Kidney (tissue), 14 donors: ENCODE measurements around the gene P2RX7. TPM values are rescaled to one million over a fixed set of nuclear protein-coding genes. Genes with fewer than 3 reads are reported as not detected.
A peak's percentile ranks its signal among the peaks of the same experiment; 100 is the strongest.
"Not testable (repeated sequence)": the region's sequence is repeated elsewhere in the genome, so short reads cannot be mapped to it uniquely, and the experiment has no call there.

Experiments used
- DNase-seq, 5 donors: peaks; one replicate each; pipeline ENCODE4 v3.0.0-alpha.2; 2013 to 2020
- FAIRE-seq: peaks from 2 replicates; lab custom pipeline; 2012; peaks lifted over from hg19 to GRCh38; lab: Jason Lieb, UNC
- H3K27ac ChIP-seq, 2 donors: one replicate each; pipeline ENCODE4 v1.7.0; 2013; ENCODE audit warnings: low read depth in 2 of 2, low read length in 2 of 2, inconsistent platforms in 1 of 2
- H3K27me3 ChIP-seq: one replicate; pipeline ENCODE4 v1.7.1; 2013; ENCODE audit warnings: low read length, inconsistent platforms; ENCODE audit not compliant: control insufficient read depth, insufficient read depth
- H3K36me3 ChIP-seq, 3 donors: one replicate each; pipeline versions ENCODE4 v1.7.0 to v1.7.1; 2013; ENCODE audit warnings: low read length in 3 of 3, control low read depth in 1 of 3, inconsistent platforms in 1 of 3; ENCODE audit not compliant: insufficient read depth in 3 of 3, control insufficient read depth in 2 of 3
- H3K4me1 ChIP-seq, 3 donors: one replicate each; pipeline versions ENCODE4 v1.7.0 to v1.7.1; 2013; ENCODE audit warnings: low read length in 3 of 3, inconsistent platforms in 1 of 3, low read depth in 1 of 3; ENCODE audit not compliant: control insufficient read depth in 2 of 3, insufficient read depth in 2 of 3
- H3K4me3 ChIP-seq, 3 donors: one replicate each; pipeline versions ENCODE4 v1.7.0 to v1.8.1; 2013; ENCODE audit warnings: low read length in 3 of 3, control low read depth in 1 of 3, inconsistent platforms in 1 of 3
- H3K9ac ChIP-seq, 3 donors: one replicate each; pipeline versions ENCODE4 v1.7.0 to v1.7.1; 2013; ENCODE audit warnings: low read length in 3 of 3, control low read depth in 1 of 3, inconsistent platforms in 1 of 3
- H3K9me3 ChIP-seq, 3 donors: one replicate each; pipeline versions ENCODE4 v1.7.0 to v1.7.1; 2013; ENCODE audit warnings: low read length in 3 of 3, control low read depth in 1 of 3, inconsistent platforms in 1 of 3; ENCODE audit not compliant: control insufficient read depth in 2 of 3, insufficient read depth in 1 of 3
- intact Hi-C: fragments of 100-400 bp; cut with DNase I; formaldehyde crosslinking; loops from one replicate; pipeline ENCODE4 v1.11.1; 2022
- polyA plus RNA-seq: library from polyadenylated mRNA; stranded (reverse); fragments of 350-450 nt; fragmentation: Illumina TruSeq; extraction: RNeasy Lipid Tissue Mini Kit (QIAGEN cat#74804); gene quantifications from one replicate; pipeline ENCODE4 v1.2.3, GENCODE V29; 2014; ENCODE audit warnings: low read depth, low replicate concordance; ENCODE audit not compliant: insufficient read depth
- total RNA-seq: library from RNA; stranded (reverse); fragmentation: NEBNext Ultra II Directional; extraction: Animal tissue kit (Norgen Biotek cat#: 25700); gene quantifications from one replicate; pipeline ENCODE4 v1.2.1, GENCODE V29; 2021
- TF ChIP-seq, protein P1 (sequence below): IDR thresholded peaks from 3 replicates; pipeline ENCODE4 v1.5.1; 2012; ENCODE audit warnings: mild to moderate bottlenecking, moderate library complexity, borderline replicate concordance; ENCODE audit not compliant: insufficient read depth; ENCODE audit errors: extremely low read depth
- donor health status: control.
- donor health status: control.
- donor health status: control.
- donor health status: control.
- donor health status: control.
- donor health status: DM: yes; HTN: yes; CAD: no.
- donor health status: Normal renal cell carcinoma (clear cell type).

Gene P2RX7
- total and polyA plus RNA-seq, 2 donors from 2014 or later = 0.45 to 3.5 TPM

DNA sequence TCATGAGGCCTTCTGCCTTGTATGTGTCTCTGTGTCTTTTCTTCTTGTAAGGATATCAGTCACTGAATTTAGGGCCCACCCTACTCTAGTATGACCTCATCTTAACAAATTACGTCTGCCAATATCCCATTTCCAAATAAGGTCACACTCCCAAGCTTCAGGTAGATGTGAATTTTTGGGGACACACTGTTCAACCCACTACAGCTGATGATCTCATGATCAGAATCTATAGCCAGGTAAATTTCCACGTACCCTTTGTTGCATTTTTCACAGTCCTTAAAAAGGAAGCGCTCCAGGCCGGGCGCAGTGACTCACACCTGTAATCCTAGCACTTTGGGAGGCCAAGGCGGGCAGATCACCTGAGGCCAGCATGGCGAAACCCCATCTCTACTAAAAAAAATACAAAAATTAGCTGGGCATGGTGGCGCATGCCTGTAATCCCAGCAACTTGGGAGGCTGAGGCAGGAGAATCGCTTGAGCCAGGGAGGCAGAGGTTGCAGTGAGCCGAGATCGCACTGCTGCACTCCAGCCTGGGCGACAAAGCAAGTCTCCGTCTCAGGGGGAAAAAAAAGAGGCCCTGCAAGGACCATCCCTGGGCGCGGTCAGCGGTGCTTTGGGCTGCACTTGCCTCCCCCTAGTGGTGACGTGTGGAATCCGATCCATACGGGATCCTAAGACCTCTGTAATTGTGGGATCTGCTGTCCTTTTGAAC is 97.3 kb downstream of the P2RX7 start:
- H3K36me3 ChIP-seq, intact Hi-C loops, H3K9ac ChIP-seq, H3K4me3 ChIP-seq, H3K4me1 ChIP-seq, H3K9me3 ChIP-seq, FAIRE-seq, H3K27me3 ChIP-seq: not testable (repeated sequence)
- TF ChIP-seq, protein P1, sequence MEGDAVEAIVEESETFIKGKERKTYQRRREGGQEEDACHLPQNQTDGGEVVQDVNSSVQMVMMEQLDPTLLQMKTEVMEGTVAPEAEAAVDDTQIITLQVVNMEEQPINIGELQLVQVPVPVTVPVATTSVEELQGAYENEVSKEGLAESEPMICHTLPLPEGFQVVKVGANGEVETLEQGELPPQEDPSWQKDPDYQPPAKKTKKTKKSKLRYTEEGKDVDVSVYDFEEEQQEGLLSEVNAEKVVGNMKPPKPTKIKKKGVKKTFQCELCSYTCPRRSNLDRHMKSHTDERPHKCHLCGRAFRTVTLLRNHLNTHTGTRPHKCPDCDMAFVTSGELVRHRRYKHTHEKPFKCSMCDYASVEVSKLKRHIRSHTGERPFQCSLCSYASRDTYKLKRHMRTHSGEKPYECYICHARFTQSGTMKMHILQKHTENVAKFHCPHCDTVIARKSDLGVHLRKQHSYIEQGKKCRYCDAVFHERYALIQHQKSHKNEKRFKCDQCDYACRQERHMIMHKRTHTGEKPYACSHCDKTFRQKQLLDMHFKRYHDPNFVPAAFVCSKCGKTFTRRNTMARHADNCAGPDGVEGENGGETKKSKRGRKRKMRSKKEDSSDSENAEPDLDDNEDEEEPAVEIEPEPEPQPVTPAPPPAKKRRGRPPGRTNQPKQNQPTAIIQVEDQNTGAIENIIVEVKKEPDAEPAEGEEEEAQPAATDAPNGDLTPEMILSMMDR = peak; percentile 83
- H3K27ac ChIP-seq = peak overlapping the region in 1 of 2 donors; percentile 55
- DNase-seq = peak; percentile 75 to 88 (median 86)

DNA sequence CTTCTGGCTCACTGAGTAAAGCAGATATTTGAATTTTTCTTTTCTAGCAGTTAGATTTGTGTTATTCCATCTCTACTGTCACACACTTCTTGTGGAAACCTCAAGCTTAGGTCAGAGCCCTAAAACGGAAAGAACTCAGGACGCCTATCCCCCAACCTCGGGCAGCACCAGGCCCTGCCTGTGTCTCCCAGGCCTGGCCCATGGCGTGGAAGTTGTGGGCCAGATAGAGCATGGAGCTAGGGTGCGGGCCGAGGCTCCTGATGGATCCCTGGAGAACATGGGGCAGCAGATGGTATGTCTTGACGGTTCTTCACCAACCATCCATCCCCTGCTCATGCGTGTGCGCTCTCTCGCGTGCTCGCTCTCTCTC is 97.8 kb downstream of the P2RX7 start:
- Histone ChIP-seq H3K9me3 (no peaks in the 10 kb centered on the region), H3K27me3 (no peaks in the 10 kb centered on the region), H3K4me3 (no peak overlapping the region), H3K4me1 (peaks cover 0 to 8% (median 6%) of the 10 kb centered on the region in 3 donors), H3K9ac (no peak overlapping the region), H3K36me3 (peaks cover 0 to 9% (median 0%) of the 10 kb centered on the region in 3 donors), H3K27ac (no peak overlapping the region)
- DNase-seq (no peak), FAIRE-seq (no peak)
- TF ChIP-seq, protein P1 = no peak
- intact Hi-C loops = no loop called here

DNA sequence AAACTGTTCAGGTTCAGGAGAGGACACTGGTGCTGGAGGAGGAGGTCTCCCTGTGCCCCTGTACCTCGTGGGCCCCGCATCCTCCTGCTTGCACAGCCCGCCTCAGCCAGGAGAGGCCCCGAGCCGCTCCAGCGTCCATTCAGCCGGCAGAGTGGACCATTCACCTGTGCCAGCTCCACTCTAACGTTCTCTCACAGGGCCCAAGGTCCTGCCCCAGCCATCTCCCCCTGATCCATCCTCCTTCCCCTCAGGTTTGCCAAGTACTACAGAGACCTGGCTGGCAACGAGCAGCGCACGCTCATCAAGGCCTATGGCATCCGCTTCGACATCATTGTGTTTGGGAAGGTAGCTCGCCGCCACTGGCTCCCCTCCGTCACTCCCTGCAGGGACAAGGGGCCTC is 99.5 kb downstream of the P2RX7 start:
- no peaks in the 10 kb centered on the region for H3K27me3 ChIP-seq
- H3K36me3 ChIP-seq = peaks cover 0 to 9% (median 0%) of the 10 kb centered on the region in 3 donors
- H3K27ac ChIP-seq = no peak overlapping the region
- no peaks in the 10 kb centered on the region for H3K9me3 ChIP-seq
- TF ChIP-seq, protein P1 = no peak
- FAIRE-seq = no peak
- H3K4me1 ChIP-seq = peaks cover 0 to 6% (median 6%) of the 10 kb centered on the region in 3 donors
- H3K9ac ChIP-seq = no peak overlapping the region
- intact Hi-C loops = no loop called here
- DNase-seq = no peak
- no peak overlapping the region for H3K4me3 ChIP-seq
